Measurements from ENCODE around the gene AMN.

The AMN gene

DNA sequence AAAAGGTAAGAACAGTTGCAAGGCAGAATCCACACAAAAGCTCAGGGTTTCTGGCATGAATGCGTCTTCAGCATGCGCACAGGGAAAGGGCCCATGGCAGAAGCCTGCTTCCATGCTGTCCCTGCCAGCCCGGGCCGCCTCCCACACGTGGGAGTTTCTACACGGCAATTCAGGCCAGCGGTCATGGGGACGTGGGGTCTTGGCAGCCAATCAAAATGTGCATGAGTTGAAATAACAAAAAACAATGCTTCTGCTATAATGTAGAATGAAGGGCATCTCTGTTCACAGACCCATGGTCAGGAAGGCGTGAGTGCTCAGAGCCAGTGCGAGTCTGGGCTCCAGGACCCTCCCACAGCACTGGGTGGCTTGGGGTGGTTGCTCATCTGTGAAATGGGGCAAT, 28.6 kb downstream of the AMN start:
- DNase-seq (ENCODE audit: insufficient read length, low spot score) = no peak
- TF ChIP-seq TAF1 (IDR thresholded peaks at IDR 0.05; ENCODE audit: low read depth, low read length) (no peak), POU2F2 (IDR thresholded peaks at IDR 0.05; ENCODE audit: low read depth, low read length) (no peak), SPI1 (IDR thresholded peaks at IDR 0.05; ENCODE audit: low read depth, low read length) (no peak), PAX5 (IDR thresholded peaks at IDR 0.05; ENCODE audit: insufficient read depth, low read length, severe bottlenecking) (no peak), POLR2A (IDR thresholded peaks at IDR 0.05; ENCODE audit: low read depth, low read length) (no peak), POLR2AphosphoS5 (IDR thresholded peaks at IDR 0.05; ENCODE audit: low read depth, low read length) (no peak)
- FAIRE-seq = no peak

DNA sequence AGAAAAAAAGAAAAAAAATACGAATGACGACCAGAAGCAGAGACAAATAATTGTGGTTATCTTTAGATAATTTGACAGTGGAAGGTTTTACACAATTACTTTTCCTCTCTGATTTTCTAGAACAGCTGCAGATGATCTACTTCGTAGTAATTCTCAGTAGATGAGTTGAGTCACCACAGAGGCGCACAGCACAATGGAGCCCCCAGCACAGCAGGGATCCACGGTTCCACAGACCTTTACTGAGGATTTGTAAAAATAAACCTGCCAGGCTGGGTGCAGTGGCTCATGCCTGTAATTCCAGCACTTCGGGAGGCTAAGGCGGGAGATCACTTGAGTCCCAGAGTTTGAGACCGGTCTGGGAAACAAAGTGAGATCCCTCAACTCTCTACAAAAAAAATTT, 29.3 kb downstream of the AMN start:
- no peak for FAIRE-seq
- TF ChIP-seq POLR2AphosphoS5 (IDR thresholded peaks at IDR 0.05; ENCODE audit: low read depth, low read length) (no peak), PAX5 (IDR thresholded peaks at IDR 0.05; ENCODE audit: insufficient read depth, low read length, severe bottlenecking) (no peak), POU2F2 (IDR thresholded peaks at IDR 0.05; ENCODE audit: low read depth, low read length) (no peak), POLR2A (IDR thresholded peaks at IDR 0.05; ENCODE audit: low read depth, low read length) (no peak), TAF1 (IDR thresholded peaks at IDR 0.05; ENCODE audit: low read depth, low read length) (no peak), SPI1 (IDR thresholded peaks at IDR 0.05; ENCODE audit: low read depth, low read length) (no peak)
- no peak for DNase-seq (ENCODE audit: insufficient read length, low spot score)

GRCh38 chr14:102952276-102952675, 29.8 kb downstream of the AMN start:
- no peak for FAIRE-seq
- DNase-seq (ENCODE audit: insufficient read length, low spot score) = no peak
- no peak for TF ChIP-seq POLR2AphosphoS5 (IDR thresholded peaks at IDR 0.05; ENCODE audit: low read depth, low read length)
- no peak for TF ChIP-seq POU2F2 (IDR thresholded peaks at IDR 0.05; ENCODE audit: low read depth, low read length)
- no peak for TF ChIP-seq SPI1 (IDR thresholded peaks at IDR 0.05; ENCODE audit: low read depth, low read length)
- no peak for TF ChIP-seq TAF1 (IDR thresholded peaks at IDR 0.05; ENCODE audit: low read depth, low read length)
- TF ChIP-seq POLR2A (IDR thresholded peaks at IDR 0.05; ENCODE audit: low read depth, low read length) = no peak
- TF ChIP-seq PAX5 (IDR thresholded peaks at IDR 0.05; ENCODE audit: insufficient read depth, low read length, severe bottlenecking) = no peak

DNA sequence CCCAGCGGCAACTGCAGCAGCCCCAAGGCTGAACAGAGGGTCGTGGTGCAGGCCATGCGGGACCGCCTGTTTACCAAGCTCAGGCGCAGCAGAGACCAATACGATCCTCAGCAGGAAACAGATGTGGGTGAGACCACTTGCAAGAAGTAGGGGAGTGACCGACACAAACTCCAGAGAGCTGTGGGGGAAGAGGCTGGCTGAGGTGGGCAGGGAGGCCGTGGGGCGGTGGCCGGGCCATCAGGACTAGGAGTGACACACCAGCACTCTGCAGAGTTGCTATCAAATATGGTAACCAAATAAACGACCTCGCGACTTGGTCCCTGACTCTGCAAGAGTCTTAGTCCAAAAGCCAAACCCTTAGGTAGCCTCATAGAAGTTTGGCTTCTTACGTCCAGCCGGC, 30.6 kb downstream of the AMN start:
- no peak for TF ChIP-seq POLR2A (IDR thresholded peaks at IDR 0.05; ENCODE audit: low read depth, low read length)
- no peak for TF ChIP-seq TAF1 (IDR thresholded peaks at IDR 0.05; ENCODE audit: low read depth, low read length)
- no peak for TF ChIP-seq POLR2AphosphoS5 (IDR thresholded peaks at IDR 0.05; ENCODE audit: low read depth, low read length)
- TF ChIP-seq PAX5 (IDR thresholded peaks at IDR 0.05; ENCODE audit: insufficient read depth, low read length, severe bottlenecking) = no peak
- TF ChIP-seq SPI1 (IDR thresholded peaks at IDR 0.05; ENCODE audit: low read depth, low read length) = no peak
- TF ChIP-seq POU2F2 (IDR thresholded peaks at IDR 0.05; ENCODE audit: low read depth, low read length) = no peak
- DNase-seq (ENCODE audit: insufficient read length, low spot score) (no peak), FAIRE-seq (no peak)

GRCh38 chr14:102954081-102954789, 31.8 kb downstream of the AMN start:
- TF ChIP-seq TAF1 (IDR thresholded peaks at IDR 0.05; ENCODE audit: low read depth, low read length) (no peak), POLR2A (IDR thresholded peaks at IDR 0.05; ENCODE audit: low read depth, low read length) (no peak), POLR2AphosphoS5 (IDR thresholded peaks at IDR 0.05; ENCODE audit: low read depth, low read length) (no peak), POU2F2 (IDR thresholded peaks at IDR 0.05; ENCODE audit: low read depth, low read length) (no peak), PAX5 (IDR thresholded peaks at IDR 0.05; ENCODE audit: insufficient read depth, low read length, severe bottlenecking) (no peak), SPI1 (IDR thresholded peaks at IDR 0.05; ENCODE audit: low read depth, low read length) (no peak)
- FAIRE-seq (no peak), DNase-seq (ENCODE audit: insufficient read length, low spot score) (no peak)

- no peak for DNase-seq (ENCODE audit: insufficient read length, low spot score)
- no peak for TF ChIP-seq POLR2AphosphoS5 (IDR thresholded peaks at IDR 0.05; ENCODE audit: low read depth, low read length)
- no peak for TF ChIP-seq POLR2A (IDR thresholded peaks at IDR 0.05; ENCODE audit: low read depth, low read length)
- no peak for TF ChIP-seq PAX5 (IDR thresholded peaks at IDR 0.05; ENCODE audit: insufficient read depth, low read length, severe bottlenecking)
- TF ChIP-seq TAF1 (IDR thresholded peaks at IDR 0.05; ENCODE audit: low read depth, low read length) = no peak
- no peak for TF ChIP-seq SPI1 (IDR thresholded peaks at IDR 0.05; ENCODE audit: low read depth, low read length)
- no peak for TF ChIP-seq POU2F2 (IDR thresholded peaks at IDR 0.05; ENCODE audit: low read depth, low read length)
- FAIRE-seq = peak; percentile 63
Measured at GRCh38 chr14:102955636-102956408, 33.4 kb downstream of the AMN start.

- DNase-seq (ENCODE audit: insufficient read length, low spot score) (no peak), FAIRE-seq (no peak)
- no peak for TF ChIP-seq TAF1 (IDR thresholded peaks at IDR 0.05; ENCODE audit: low read depth, low read length)
- TF ChIP-seq POU2F2 (IDR thresholded peaks at IDR 0.05; ENCODE audit: low read depth, low read length) = no peak
- TF ChIP-seq POLR2A (IDR thresholded peaks at IDR 0.05; ENCODE audit: low read depth, low read length) = no peak
Measured at GRCh38 chr14:102957222-102957621, 34.8 kb downstream of the AMN start.

GRCh38 chr14:102958461-102958860, 36.0 kb downstream of the AMN start:
- TF ChIP-seq POLR2AphosphoS5 (IDR thresholded peaks at IDR 0.05; ENCODE audit: low read depth, low read length) (no peak), TAF1 (IDR thresholded peaks at IDR 0.05; ENCODE audit: low read depth, low read length) (no peak), POLR2A (IDR thresholded peaks at IDR 0.05; ENCODE audit: low read depth, low read length) (no peak), POU2F2 (IDR thresholded peaks at IDR 0.05; ENCODE audit: low read depth, low read length) (no peak), PAX5 (IDR thresholded peaks at IDR 0.05; ENCODE audit: insufficient read depth, low read length, severe bottlenecking) (no peak), SPI1 (IDR thresholded peaks at IDR 0.05; ENCODE audit: low read depth, low read length) (no peak)
- DNase-seq (ENCODE audit: insufficient read length, low spot score) = no peak
- no peak for FAIRE-seq

DNA sequence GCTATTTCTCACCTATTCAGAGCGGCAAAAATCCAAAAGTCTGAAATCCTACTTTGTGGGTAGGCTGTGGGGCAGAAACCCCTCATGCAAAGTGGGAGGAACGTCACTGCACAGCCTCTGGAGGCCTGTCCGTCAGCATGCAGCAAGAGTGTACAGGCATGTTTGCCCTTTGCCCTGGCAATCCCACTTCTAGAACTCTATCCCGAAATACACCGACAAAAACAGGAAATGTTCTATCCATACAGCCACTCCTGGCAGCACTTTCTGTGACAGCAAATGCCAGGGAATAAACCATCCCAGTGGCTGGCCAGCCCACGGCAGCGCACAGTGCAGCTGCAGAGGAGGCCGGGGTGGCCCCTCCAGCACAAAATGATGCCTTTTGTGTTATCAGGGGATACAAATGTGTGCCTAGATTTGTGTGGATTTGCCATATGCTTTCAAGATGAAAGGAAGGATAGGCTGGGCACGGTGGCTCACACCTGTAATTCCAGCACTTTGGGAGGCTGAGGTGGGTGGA, 39.7 kb downstream of the AMN start:
- FAIRE-seq (no peak), DNase-seq (ENCODE audit: insufficient read length, low spot score) (no peak)
- no peak for TF ChIP-seq PAX5 (IDR thresholded peaks at IDR 0.05; ENCODE audit: insufficient read depth, low read length, severe bottlenecking)
- no peak for TF ChIP-seq POLR2AphosphoS5 (IDR thresholded peaks at IDR 0.05; ENCODE audit: low read depth, low read length)
- no peak for TF ChIP-seq SPI1 (IDR thresholded peaks at IDR 0.05; ENCODE audit: low read depth, low read length)
- no peak for TF ChIP-seq POLR2A (IDR thresholded peaks at IDR 0.05; ENCODE audit: low read depth, low read length)
- no peak for TF ChIP-seq POU2F2 (IDR thresholded peaks at IDR 0.05; ENCODE audit: low read depth, low read length)
- TF ChIP-seq TAF1 (IDR thresholded peaks at IDR 0.05; ENCODE audit: low read depth, low read length) = no peak
